Measurements from ENCODE around the gene CNTFR. TPM values are rescaled to one million over a fixed set of nuclear protein-coding genes. Genes with fewer than 3 reads are reported as not detected.
A peak's percentile ranks its signal among the peaks of the same experiment; 100 is the strongest.

Gene CNTFR
- total and polyA plus RNA-seq, 7 experiments from 2014 or later = not detected

- ChIA-PET CTCF (no interaction called here), POLR2A (no interaction called here)
- H3K27me3 Mint-ChIP-seq = peaks cover 73 to 88% (median 78%) of the 10 kb centered on the region in 5 donors
- peaks cover 0 to 5% (median 0%) of the 10 kb centered on the region in 5 donors for H3K36me3 Mint-ChIP-seq
- peaks cover 0 to 2% (median 0%) of the 10 kb centered on the region in 11 donors for H3K9me3 Mint-ChIP-seq
- H3K4me3 ChIP-seq (ENCODE audit: low read length) = no peak overlapping the region
- DNase-seq = no peak
- peaks cover 10 to 31% (median 28%) of the 10 kb centered on the region in 7 donors for H3K4me1 Mint-ChIP-seq
- H3K9me3 ChIP-seq (ENCODE audit: control insufficient read depth in 2 of 3, low read length in 3 of 3) = no peaks in the 10 kb centered on the region
- H3K36me3 ChIP-seq (ENCODE audit: control insufficient read depth in 2 of 3, insufficient read depth in 3 of 3, low read length in 3 of 3) = no peaks in the 10 kb centered on the region
- peaks cover 4 to 20% of the 10 kb centered on the region in 2 donors for H3K27me3 ChIP-seq (ENCODE audit: control insufficient read depth in 2 of 2, insufficient read depth in 2 of 2, low read length in 2 of 2)
- ATAC-seq = no peak
- H3K27ac ChIP-seq (ENCODE audit: low read depth, low read length) = no peak overlapping the region
- H3K27ac Mint-ChIP-seq = peak overlapping the region in 1 of 9 donors; percentile 2
- intact Hi-C loops (cut with micrococcal nuclease) = no loop called here
- H3K4me3 Mint-ChIP-seq = peak overlapping the region; percentile 50 to 85 (median 78)
- peaks cover 0 to 13% of the 10 kb centered on the region in 2 donors for H3K4me1 ChIP-seq (ENCODE audit: control insufficient read depth in 2 of 2, insufficient read depth in 2 of 2, low read length in 2 of 2)
Observed at GRCh38 chr9:34588671-34589635, 571 bp downstream of the CNTFR start.

- Histone ChIP-seq H3K4me1 (ENCODE audit: control insufficient read depth in 2 of 2, insufficient read depth in 2 of 2, low read length in 2 of 2) (peaks cover 0 to 13% of the 10 kb centered on the region in 2 donors), H3K9me3 (ENCODE audit: control insufficient read depth in 2 of 3, low read length in 3 of 3) (no peaks in the 10 kb centered on the region), H3K27ac (ENCODE audit: low read depth, low read length) (no peak overlapping the region), H3K36me3 (ENCODE audit: control insufficient read depth in 2 of 3, insufficient read depth in 3 of 3, low read length in 3 of 3) (no peaks in the 10 kb centered on the region), H3K27me3 (ENCODE audit: control insufficient read depth in 2 of 2, insufficient read depth in 2 of 2, low read length in 2 of 2) (peaks cover 1 to 15% of the 10 kb centered on the region in 2 donors), H3K4me3 (ENCODE audit: low read length) (no peak overlapping the region)
- Mint-ChIP-seq H3K36me3 (no peaks in the 10 kb centered on the region), H3K4me3 (peak overlapping the region in 4 of 10 donors; percentile 10 to 83 (median 38)), H3K9me3 (peaks cover 0 to 2% (median 0%) of the 10 kb centered on the region in 11 donors), H3K27me3 (peaks cover 67 to 81% (median 71%) of the 10 kb centered on the region in 5 donors), H3K4me1 (peaks cover 10 to 26% (median 19%) of the 10 kb centered on the region in 7 donors), H3K27ac (no peak overlapping the region)
- no peak for ATAC-seq
- ChIA-PET CTCF (no interaction called here), POLR2A (no interaction called here)
- intact Hi-C loops (cut with micrococcal nuclease) = no loop called here
- no peak for DNase-seq
Observed at GRCh38 chr9:34587271-34587670, 2.3 kb downstream of the CNTFR start.

GRCh38 chr9:34585946-34586669 is 3.4 kb downstream of the CNTFR start:
- ChIA-PET POLR2A (no interaction called here), CTCF (no interaction called here)
- DNase-seq (no peak), ATAC-seq (no peak)
- Mint-ChIP-seq H3K36me3 (no peaks in the 10 kb centered on the region), H3K9me3 (peaks cover 0 to 2% (median 0%) of the 10 kb centered on the region in 11 donors), H3K27ac (no peak overlapping the region), H3K4me3 (no peak overlapping the region), H3K27me3 (peaks cover 68 to 80% (median 72%) of the 10 kb centered on the region in 5 donors), H3K4me1 (peaks cover 10 to 22% (median 18%) of the 10 kb centered on the region in 7 donors)
- Histone ChIP-seq H3K27me3 (ENCODE audit: control insufficient read depth in 2 of 2, insufficient read depth in 2 of 2, low read length in 2 of 2) (peaks cover 0 to 6% of the 10 kb centered on the region in 2 donors), H3K9me3 (ENCODE audit: control insufficient read depth in 2 of 3, low read length in 3 of 3) (no peaks in the 10 kb centered on the region), H3K4me1 (ENCODE audit: control insufficient read depth in 2 of 2, insufficient read depth in 2 of 2, low read length in 2 of 2) (peaks cover 0 to 9% of the 10 kb centered on the region in 2 donors), H3K36me3 (ENCODE audit: control insufficient read depth in 2 of 3, insufficient read depth in 3 of 3, low read length in 3 of 3) (no peaks in the 10 kb centered on the region), H3K4me3 (ENCODE audit: low read length) (no peak overlapping the region), H3K27ac (ENCODE audit: low read depth, low read length) (no peak overlapping the region)
- intact Hi-C loops (cut with micrococcal nuclease) = no loop called here

- intact Hi-C loops (cut with micrococcal nuclease) = no loop called here
- Histone ChIP-seq H3K4me1 (ENCODE audit: control insufficient read depth in 2 of 2, insufficient read depth in 2 of 2, low read length in 2 of 2) (no peaks in the 10 kb centered on the region), H3K27ac (ENCODE audit: low read depth, low read length) (no peak overlapping the region), H3K4me3 (ENCODE audit: low read length) (no peak overlapping the region), H3K9me3 (ENCODE audit: control insufficient read depth in 2 of 3, low read length in 3 of 3) (no peaks in the 10 kb centered on the region), H3K36me3 (ENCODE audit: control insufficient read depth in 2 of 3, insufficient read depth in 3 of 3, low read length in 3 of 3) (no peaks in the 10 kb centered on the region), H3K27me3 (ENCODE audit: control insufficient read depth in 2 of 2, insufficient read depth in 2 of 2, low read length in 2 of 2) (peaks cover 0 to 7% of the 10 kb centered on the region in 2 donors)
- peaks cover 71 to 83% (median 76%) of the 10 kb centered on the region in 5 donors for H3K27me3 Mint-ChIP-seq
- ChIA-PET POLR2A (no interaction called here), CTCF (no interaction called here)
- DNase-seq = no peak
- no peak overlapping the region for H3K27ac Mint-ChIP-seq
- no peak overlapping the region for H3K4me3 Mint-ChIP-seq
- peaks cover 6 to 13% (median 10%) of the 10 kb centered on the region in 7 donors for H3K4me1 Mint-ChIP-seq
- no peaks in the 10 kb centered on the region for H3K36me3 Mint-ChIP-seq
- peaks cover 0 to 2% (median 0%) of the 10 kb centered on the region in 11 donors for H3K9me3 Mint-ChIP-seq
- ATAC-seq = no peak
Observed at GRCh38 chr9:34584970-34585369, 4.6 kb downstream of the CNTFR start.

GRCh38 chr9:34582787-34583186 is 6.7 kb downstream of the CNTFR start:
- H3K9me3 ChIP-seq (ENCODE audit: control insufficient read depth in 2 of 3, low read length in 3 of 3) = no peaks in the 10 kb centered on the region
- H3K27ac ChIP-seq (ENCODE audit: low read depth, low read length) = no peak overlapping the region
- ChIA-PET CTCF (no interaction called here), POLR2A (interaction anchor here (0.7 to 0.9 kb wide), 2 partner anchors 715 to 764 kb away, joined by 3 read pairs; no protein-coding TSS in a partner anchor)
- H3K27ac Mint-ChIP-seq = no peak overlapping the region
- peaks cover 0 to 16% of the 10 kb centered on the region in 2 donors for H3K27me3 ChIP-seq (ENCODE audit: control insufficient read depth in 2 of 2, insufficient read depth in 2 of 2, low read length in 2 of 2)
- no peak overlapping the region for H3K4me3 Mint-ChIP-seq
- ATAC-seq (no peak), DNase-seq (no peak)
- no peak overlapping the region for H3K4me3 ChIP-seq (ENCODE audit: low read length)
- intact Hi-C loops (cut with micrococcal nuclease) = no loop called here
- no peaks in the 10 kb centered on the region for H3K36me3 ChIP-seq (ENCODE audit: control insufficient read depth in 2 of 3, insufficient read depth in 3 of 3, low read length in 3 of 3)
- no peaks in the 10 kb centered on the region for H3K36me3 Mint-ChIP-seq
- peaks cover 0 to 10% (median 7%) of the 10 kb centered on the region in 7 donors for H3K4me1 Mint-ChIP-seq
- H3K27me3 Mint-ChIP-seq = peaks cover 70 to 89% (median 79%) of the 10 kb centered on the region in 5 donors
- peaks cover 0 to 2% (median 0%) of the 10 kb centered on the region in 11 donors for H3K9me3 Mint-ChIP-seq
- H3K4me1 ChIP-seq (ENCODE audit: control insufficient read depth in 2 of 2, insufficient read depth in 2 of 2, low read length in 2 of 2) = peaks cover 0 to 5% of the 10 kb centered on the region in 2 donors

GRCh38 chr9:34581318-34581717 is 8.2 kb downstream of the CNTFR start:
- ChIA-PET CTCF (interaction anchor here (0.8 kb wide), 1 partner anchor 11 kb away, joined by 3 read pairs; no protein-coding TSS in a partner anchor), POLR2A (no interaction called here)
- Histone ChIP-seq H3K27ac (ENCODE audit: low read depth, low read length) (no peak overlapping the region), H3K4me3 (ENCODE audit: low read length) (no peak overlapping the region), H3K27me3 (ENCODE audit: control insufficient read depth in 2 of 2, insufficient read depth in 2 of 2, low read length in 2 of 2) (peaks cover 0 to 16% of the 10 kb centered on the region in 2 donors), H3K36me3 (ENCODE audit: control insufficient read depth in 2 of 3, insufficient read depth in 3 of 3, low read length in 3 of 3) (no peaks in the 10 kb centered on the region), H3K4me1 (ENCODE audit: control insufficient read depth in 2 of 2, insufficient read depth in 2 of 2, low read length in 2 of 2) (peaks cover 0 to 5% of the 10 kb centered on the region in 2 donors), H3K9me3 (ENCODE audit: control insufficient read depth in 2 of 3, low read length in 3 of 3) (no peaks in the 10 kb centered on the region)
- peaks cover 0 to 18% (median 12%) of the 10 kb centered on the region in 7 donors for H3K4me1 Mint-ChIP-seq
- DNase-seq = no peak
- H3K9me3 Mint-ChIP-seq = peaks cover 0 to 2% (median 0%) of the 10 kb centered on the region in 11 donors
- no peak for ATAC-seq
- H3K36me3 Mint-ChIP-seq = no peaks in the 10 kb centered on the region
- H3K27me3 Mint-ChIP-seq = peaks cover 67 to 90% (median 77%) of the 10 kb centered on the region in 5 donors
- H3K4me3 Mint-ChIP-seq = no peak overlapping the region
- no peak overlapping the region for H3K27ac Mint-ChIP-seq
- intact Hi-C loops (cut with micrococcal nuclease) = no loop called here

Data from naive thymus-derived CD4-positive, alpha-beta T cell (primary cell).